GM18909 (cell line): ENCODE measurements around the gene UFSP1.
"Not testable (repeated sequence)": the region's sequence is repeated elsewhere in the genome, so short reads cannot be mapped to it uniquely, and the experiment has no call there.

Source experiments
- ATAC-seq: cut with Tn5 transposase; IDR thresholded peaks from one replicate; pipeline ENCODE4 v1.9.1; 2021; ENCODE audit warnings: mild to moderate bottlenecking; ENCODE audit not compliant: unreplicated experiment, poor library complexity

Gene UFSP1

DNA sequence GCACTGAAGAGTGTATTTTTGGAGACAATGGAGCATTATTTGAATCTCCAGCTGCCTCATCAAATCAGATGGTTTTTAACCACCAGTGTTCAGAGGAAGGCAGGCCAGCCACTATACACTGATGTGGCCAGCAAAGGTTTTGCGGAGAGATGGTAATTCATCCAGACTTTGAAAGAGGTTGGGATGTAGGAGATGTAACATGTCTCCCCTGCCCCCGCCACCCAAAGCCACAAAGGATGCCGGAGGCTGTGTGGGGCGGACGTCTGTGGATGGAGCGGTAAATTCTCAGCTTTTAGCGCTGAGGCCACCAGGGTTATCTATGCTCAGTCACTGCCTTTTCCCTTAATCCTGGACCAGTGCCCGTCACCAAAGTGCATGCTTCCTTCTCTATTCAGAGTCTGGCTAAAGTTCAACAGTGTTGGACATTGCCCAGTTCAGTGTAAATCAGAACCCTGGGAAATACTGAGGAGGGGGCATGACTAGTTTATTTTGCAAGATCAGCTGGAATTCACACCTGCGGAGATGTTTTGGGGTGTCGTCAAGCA, 26.0 kb downstream of the UFSP1 start:
- ATAC-seq = no peak

DNA sequence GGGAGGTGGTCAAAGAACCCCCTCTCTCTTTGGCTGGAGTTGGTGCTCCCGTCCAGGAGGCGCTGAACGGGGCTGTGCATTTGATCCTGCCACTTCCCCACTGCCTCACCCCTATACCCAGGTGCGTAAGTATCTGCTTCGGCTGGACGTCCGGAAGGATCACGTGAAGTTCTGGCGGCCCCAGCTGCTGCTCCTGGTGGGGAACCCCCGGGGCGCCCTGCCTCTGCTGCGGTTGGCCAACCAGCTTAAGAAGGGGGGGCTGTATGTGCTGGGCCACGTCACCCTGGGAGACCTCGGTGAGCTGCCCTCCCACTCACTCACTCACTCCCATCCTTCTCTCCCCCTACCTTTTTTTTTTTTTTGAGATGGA, 27.9 kb downstream of the UFSP1 start:
- ATAC-seq = no peak

- no peak for ATAC-seq
Observed at GRCh38 chr7:100860702-100861615, 28.6 kb downstream of the UFSP1 start.

DNA sequence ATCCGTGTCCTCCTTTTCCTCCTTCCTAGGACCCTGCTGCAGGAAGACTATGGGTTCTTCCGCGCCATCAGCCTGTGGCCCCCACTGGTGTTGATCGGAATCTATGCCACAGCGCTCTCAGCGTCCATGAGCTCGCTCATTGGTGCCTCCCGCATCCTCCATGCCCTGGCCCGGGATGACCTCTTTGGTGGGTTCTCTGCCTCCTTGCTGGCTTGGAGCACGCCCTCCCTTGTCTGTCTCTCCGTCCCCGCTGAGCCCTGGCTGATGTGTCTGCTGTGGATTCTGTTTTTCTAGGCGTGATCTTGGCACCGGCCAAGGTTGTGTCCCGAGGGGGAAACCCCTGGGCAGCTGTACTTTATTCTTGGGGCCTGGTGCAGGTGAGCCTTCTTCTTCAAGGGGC, 29.7 kb downstream of the UFSP1 start:
- no peak for ATAC-seq

DNA sequence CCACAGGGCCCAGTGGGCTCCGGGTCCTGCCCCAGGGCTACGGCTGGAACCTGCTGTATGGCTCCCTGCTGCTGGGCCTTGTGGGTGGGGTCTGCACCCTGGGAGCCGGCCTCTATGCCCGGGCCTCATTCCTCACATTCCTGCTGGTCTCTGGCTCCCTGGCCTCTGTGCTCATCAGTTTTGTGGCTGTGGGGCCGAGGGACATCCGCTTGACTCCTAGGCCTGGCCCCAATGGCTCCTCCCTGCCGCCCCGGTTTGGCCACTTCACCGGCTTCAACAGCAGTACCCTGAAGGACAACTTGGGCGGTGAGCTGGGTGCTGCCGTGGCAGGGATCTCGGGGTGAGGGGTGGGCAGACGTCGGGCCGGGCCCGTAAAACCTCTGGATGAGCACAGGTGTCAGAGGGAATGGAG, 32.6 kb downstream of the UFSP1 start:
- no peak for ATAC-seq

GRCh38 chr7:100855515-100855914, 34.0 kb downstream of the UFSP1 start:
- no peak for ATAC-seq

DNA sequence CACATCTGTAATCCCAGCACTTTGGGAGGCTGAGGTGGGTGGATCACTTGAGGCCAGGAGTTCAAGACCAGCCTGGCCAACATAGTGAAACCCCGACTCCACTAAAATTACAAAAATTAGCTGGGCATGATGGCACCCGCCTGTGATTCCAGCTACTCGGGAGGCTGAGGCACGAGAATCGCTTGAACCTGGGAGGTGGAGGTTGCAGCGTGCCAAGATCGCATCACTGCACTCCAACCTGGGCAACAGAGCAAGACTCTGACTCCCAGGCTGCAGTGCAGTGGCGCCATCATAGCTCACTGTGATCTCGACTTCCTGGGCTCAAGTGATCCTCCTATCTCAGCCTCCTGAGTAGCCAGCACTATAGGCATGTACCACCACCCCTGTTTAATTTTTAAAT, 34.6 kb downstream of the UFSP1 start:
- not testable (repeated sequence) for ATAC-seq

GRCh38 chr7:100854146-100854895, 35.2 kb downstream of the UFSP1 start:
- no peak for ATAC-seq

DNA sequence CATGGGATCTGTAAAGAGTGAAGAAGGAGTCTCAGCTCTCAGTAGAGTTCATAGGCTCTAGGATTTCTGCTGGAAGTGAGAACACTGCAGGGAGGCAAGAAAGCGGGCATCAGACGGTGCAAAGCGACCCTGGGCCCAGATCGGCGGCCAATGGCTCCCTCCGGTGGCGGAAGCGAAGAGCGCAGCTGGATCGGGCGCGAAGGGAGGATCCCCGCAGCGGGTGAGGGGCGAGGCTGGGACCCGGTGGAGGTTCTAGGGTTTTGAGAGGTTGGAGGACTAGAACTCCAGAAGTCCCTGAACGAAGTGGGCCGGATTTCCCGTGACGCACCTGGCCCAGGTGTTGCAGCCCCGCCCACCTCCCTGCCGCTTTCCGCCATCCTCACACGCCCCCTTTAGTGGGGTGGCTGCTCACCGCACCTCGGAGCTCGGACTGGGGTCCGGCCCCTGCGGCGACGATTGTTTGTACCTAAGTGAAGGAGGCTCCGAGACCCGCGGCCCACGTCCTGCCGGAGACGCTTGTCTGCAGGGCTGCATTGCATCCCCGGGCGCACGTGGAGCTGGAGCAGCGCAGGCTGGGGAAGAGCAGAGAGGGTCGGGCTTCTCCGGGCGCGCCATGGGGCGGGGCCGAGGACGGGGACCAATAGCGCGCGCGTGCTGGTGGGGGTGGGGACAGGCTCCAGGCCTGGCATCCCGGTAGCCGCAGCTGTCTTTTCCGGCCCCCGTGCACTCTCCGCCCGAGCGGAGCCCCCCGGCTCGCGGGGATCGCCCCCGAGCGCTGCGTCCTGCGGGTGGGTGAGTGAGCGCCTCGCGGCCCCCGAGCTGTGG, 37.3 kb downstream of the UFSP1 start, which contains the start of gene SLC12A9:
SLC12A9 (plus strand) TSS at position 666 of the 825 bp plus-strand sequence. CDS start 1,485 bp downstream, outside the sequence.
- ATAC-seq = peak; percentile 81

- no peak for ATAC-seq
Observed at GRCh38 chr7:100847360-100847759, 42.2 kb downstream of the UFSP1 start.

- no peak for ATAC-seq
Observed at GRCh38 chr7:100840470-100841100, 48.9 kb downstream of the UFSP1 start.

DNA sequence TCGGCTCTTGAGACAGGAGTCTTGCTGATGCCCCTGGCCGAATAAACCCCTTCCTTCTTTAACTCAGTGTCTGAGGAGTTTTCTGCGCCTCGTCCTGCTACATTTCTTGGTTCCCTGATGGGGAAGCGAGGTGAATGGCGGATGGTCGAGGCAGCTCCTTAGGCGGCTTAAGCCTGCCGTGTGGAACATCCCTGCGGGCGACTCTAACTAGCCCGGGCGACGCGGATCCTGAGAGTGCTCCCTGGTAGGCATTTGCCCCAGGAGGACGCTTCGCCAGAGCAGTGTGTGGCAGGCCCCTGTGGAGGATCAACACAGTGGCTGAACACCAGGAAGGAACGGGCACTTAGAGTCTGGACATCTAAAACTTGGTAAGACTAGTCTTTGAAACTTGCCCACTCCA, 50.2 kb downstream of the UFSP1 start:
- no peak for ATAC-seq
